GM12878 (cell line): ENCODE data around the gene RFPL2.

Experiments
- EZH2 ChIP-seq: IDR thresholded peaks from 2 replicates; pipeline ENCODE4 v1.6.1; 2012; ENCODE audit warnings: low read depth, mild to moderate bottlenecking, control low read depth, inconsistent platforms, low read length, borderline replicate concordance; ENCODE audit not compliant: control insufficient read depth
- POLR2A ChIP-seq: IDR thresholded peaks from 2 replicates; pipeline ENCODE4 v1.6.1; 2011; ENCODE audit warnings: low read depth, mild to moderate bottlenecking, low read length
- RB1 ChIP-seq: fragments of 450-650 bp; formaldehyde crosslinking; IDR thresholded peaks from 2 replicates; pipeline ENCODE4 v1.6.1; 2017; ENCODE audit warnings: mild to moderate bottlenecking, borderline replicate concordance
- SMAD1 ChIP-seq: fragments of 450-650 bp; IDR thresholded peaks from 2 replicates; pipeline ENCODE4 v1.6.1; 2018; ENCODE audit warnings: mild to moderate bottlenecking, low read depth; ENCODE audit not compliant: partially characterized antibody
- SMC3 ChIP-seq: IDR thresholded peaks from 2 replicates; pipeline ENCODE4 v1.6.1; 2011; ENCODE audit warnings: low read length, improper control_type of control experiment, borderline replicate concordance
- SREBF2 ChIP-seq: IDR thresholded peaks from 2 replicates; pipeline ENCODE4 v1.6.1; 2012; ENCODE audit warnings: mild to moderate bottlenecking, low read length
- TCF12 ChIP-seq: IDR thresholded peaks from 2 replicates; pipeline ENCODE4 v1.6.1; 2011; ENCODE audit warnings: low read depth, mild to moderate bottlenecking, low read length

- TF ChIP-seq SMC3 (no peak), SMAD1 (no peak), EZH2 (no peak), POLR2A (no peak), SREBF2 (no peak), RB1 (no peak), TCF12 (no peak)
Measured at GRCh38 chr22:32199961-32200360, 4.9 kb downstream of the RFPL2 start.
